GM18858 (cell line): ENCODE data around the gene CHSY1.
"Not testable (repeated sequence)": the region's sequence is repeated elsewhere in the genome, so short reads cannot be mapped to it uniquely, and the experiment has no call there.

ENCODE experiments used
- ATAC-seq: cut with Tn5 transposase; IDR thresholded peaks from one replicate; pipeline ENCODE4 v1.9.1; 2021; ENCODE audit not compliant: unreplicated experiment

The CHSY1 gene

GRCh38 chr15:101244889-101245668 is 6.8 kb downstream of the CHSY1 start:
- no peak for ATAC-seq

DNA sequence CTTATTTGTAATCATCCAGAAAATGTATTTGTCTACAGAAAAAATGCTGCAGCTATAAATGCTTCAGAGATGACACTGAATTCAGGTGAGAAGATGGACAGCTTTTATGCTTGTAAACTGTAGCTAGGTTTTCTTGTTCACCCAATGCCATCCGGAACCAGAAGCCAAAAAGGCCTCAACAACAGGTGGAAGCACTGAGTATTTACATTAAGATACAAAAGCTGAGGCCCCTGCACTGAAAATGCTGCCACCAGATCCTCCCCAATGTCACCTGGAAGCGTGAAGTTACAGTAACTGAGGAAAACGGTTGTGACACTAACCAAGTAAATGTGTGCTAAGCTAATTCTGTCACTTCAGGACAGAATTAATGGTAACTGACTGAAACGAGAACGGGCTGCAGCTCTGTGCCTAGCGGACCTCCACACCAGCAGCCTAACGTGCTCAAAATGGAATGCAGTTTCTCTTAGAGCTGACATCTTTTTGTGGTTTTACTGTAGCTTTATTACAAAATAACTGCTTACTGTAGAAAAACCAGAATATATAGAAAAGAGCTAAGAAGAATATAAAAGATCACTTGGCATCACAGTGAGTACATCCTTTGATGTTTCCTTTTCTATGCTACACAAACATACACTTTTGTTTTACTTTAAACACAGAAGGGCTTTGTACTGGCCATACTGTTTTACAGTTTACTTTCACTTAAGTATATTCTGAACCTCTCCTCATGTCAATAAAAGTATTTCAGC is 7.6 kb downstream of the CHSY1 start:
- no peak for ATAC-seq

DNA sequence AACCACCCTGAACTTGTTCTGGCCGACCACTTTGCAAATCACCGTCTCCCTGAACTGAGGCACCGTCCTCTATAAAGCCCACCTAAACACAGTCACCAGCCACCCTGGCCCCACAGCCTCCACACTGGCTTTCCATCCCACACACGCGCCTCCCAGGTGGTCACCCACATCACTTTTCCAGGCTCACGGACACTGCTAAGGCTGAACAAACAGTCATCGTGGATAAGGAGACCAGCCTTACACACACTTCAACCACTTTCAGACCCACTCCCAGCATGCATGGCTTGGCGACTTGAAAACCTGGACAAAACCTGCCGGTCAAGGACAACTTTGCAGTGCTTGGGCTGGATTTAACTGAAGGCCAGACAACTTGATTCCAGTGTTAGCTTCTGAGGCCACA is 8.4 kb downstream of the CHSY1 start:
- no peak for ATAC-seq

DNA sequence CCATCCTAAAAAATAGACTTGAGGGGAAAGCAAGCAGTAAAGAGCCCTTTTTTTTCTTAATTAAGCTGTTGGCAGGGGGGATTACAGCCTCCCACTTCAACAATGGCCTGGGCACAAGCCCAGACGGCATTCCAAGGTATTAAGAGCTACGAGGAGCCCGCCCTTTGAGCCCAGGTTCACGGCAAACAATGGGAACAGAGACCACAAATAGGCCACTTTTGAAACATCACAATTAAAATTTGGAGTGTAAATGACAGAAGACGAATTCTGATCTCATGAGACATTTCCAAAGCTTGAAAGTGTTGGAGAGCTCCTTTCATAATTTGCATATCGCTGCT is 8.9 kb downstream of the CHSY1 start:
- no peak for ATAC-seq

DNA sequence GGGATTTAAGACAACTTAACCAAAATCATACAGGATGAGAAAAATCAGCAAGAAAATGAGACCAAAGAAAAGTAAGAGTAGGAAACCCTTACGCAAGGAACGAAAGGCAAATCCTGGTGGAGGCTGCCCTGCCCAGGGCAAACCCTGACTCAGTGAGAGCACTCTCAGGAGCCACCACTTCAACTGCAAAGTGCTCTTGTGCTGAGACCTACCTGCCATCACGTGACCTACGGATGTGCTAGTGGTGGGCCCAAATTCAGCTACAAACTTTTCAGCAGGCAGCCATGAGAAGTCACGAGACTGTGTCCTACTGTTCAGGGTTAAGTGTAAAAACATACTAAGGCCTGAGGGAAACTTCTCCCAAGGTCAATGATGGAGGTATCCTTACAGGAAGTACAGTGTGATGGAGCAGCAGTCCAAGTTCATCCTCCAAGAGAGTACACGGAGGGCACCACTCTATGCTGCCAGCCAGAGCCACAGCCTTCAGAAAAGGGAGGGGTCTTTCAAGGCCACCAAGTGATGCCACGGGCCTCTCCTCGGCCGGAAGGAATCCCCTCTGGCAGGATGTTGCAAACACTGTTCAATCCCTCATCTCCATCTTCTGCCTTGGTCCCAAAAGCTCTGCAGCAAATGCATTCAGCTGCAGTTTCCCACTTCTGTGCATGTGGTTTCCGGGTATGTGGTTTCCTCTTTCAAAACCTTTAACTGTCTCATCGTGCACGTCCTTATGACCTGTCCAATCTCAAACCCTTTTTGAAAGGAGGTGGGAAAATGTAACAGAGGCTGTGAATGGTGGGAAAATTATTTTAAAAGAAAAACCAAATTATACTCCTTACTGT is 9.5 kb downstream of the CHSY1 start:
- ATAC-seq, result peak; percentile 70

GRCh38 chr15:101240358-101240757 is 11.5 kb downstream of the CHSY1 start:
- no peak for ATAC-seq

DNA sequence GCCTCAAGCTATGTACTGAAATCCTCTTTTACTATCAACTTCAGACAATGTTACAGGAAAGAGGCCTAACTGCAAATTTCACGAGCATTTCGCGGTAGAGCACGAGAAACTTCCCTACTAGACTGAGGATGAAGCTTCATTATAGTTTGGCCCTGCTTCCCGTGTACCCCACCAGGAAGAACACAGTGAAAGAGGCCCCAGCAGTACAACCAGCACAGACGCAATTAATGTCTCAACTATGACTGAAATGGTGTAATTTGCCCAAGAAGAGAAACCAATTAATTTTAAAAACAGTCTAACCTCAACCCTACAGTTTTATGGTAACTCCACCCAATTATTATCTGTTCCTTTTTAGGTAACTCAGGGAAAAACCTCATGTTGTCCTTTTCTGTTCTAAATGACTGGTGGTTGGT is 12.1 kb downstream of the CHSY1 start:
- no peak for ATAC-seq

- no peak for ATAC-seq
Observed at GRCh38 chr15:101237251-101237650, 14.6 kb downstream of the CHSY1 start.

DNA sequence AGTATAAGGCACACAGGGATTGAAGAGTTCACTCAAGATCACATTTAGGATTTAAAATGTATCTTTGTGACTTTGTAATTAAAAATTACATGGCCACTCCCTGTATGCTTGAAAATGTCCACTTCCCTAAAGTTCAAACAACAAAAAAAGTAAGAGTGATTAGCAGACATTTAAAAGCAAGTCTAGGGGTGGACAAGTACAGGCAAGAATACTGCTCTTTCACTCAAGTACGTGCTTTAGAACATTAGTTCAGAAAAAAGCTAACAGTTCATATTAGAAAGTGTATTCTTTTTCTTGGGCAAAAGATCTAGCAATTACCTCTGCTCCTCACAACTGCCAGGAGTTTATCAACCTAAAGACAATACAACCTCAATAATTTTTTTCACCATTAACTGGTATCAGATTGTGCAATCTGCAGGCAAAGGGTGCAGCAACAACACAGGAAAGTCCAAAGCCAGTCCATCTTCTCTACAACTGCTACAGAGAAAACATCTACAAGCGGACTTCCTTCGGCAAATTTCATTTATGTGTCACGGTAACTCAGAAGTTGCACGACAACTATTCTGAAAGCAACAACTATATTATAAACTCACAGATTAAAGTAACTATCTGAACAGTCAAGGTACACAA is 18.1 kb downstream of the CHSY1 start:
- ATAC-seq, result no peak

DNA sequence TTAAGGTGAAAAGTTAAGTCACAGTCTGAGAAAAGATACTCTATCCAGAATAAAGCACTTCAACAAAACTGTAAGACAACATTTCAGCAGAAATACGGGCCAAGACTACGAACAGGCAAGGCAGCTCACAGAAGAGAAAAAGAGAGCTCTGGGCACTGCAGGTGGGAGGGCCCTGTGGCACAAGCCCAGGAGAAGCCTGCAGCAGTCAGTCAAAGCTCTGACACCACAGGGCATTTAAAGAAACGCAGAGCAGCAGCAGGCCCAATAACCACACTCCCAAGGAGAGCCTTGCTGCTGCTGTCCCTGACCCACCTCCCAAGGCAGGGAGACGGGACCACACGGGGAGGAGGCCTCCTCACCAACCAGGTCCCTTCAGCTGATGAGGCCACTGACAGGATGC is 19.2 kb downstream of the CHSY1 start:
- no peak for ATAC-seq

GRCh38 chr15:101228313-101228712 is 23.5 kb downstream of the CHSY1 start:
- no peak for ATAC-seq

GRCh38 chr15:101225658-101226057 is 26.2 kb downstream of the CHSY1 start:
- ATAC-seq, result no peak

- ATAC-seq, result no peak
Observed at GRCh38 chr15:101221902-101222301, 29.9 kb downstream of the CHSY1 start.

DNA sequence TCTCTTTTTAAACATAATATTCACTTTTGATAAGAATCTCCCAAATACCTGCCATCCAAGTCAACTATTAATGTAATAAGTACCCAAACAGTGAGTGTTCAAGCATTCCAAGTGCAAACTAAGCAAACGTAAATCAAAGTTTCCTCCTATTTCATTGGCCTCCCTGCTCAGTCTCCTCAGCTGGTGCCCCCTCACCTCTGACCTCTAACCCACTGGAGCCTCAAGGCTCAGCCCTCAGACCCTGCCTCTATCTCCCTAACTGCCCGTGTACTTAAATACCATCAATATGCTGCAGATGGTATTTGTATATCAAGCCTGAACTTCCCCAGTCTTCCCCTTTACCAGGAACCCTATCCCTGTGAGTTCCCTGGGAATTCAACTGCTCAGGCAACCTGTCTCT is 31.8 kb downstream of the CHSY1 start:
- no peak for ATAC-seq

DNA sequence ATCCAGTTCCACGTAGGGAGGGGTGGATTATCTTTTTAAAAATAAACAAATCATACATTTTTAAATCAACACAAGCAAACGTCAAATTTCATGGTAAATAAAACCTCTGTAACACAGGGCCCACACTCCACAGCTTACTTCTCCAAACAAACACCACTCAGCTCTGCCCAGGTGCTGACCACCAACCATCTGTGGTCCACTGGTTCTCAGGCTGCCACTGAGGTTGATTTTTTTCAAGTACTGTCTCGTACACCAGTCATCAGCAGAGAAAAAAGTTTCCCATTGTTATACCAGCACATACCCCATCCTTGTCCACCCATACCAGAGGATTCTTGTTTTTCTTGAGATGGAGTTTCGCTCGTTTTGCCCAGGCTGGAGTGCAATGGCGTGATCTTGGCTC is 32.4 kb downstream of the CHSY1 start:
- no peak for ATAC-seq

DNA sequence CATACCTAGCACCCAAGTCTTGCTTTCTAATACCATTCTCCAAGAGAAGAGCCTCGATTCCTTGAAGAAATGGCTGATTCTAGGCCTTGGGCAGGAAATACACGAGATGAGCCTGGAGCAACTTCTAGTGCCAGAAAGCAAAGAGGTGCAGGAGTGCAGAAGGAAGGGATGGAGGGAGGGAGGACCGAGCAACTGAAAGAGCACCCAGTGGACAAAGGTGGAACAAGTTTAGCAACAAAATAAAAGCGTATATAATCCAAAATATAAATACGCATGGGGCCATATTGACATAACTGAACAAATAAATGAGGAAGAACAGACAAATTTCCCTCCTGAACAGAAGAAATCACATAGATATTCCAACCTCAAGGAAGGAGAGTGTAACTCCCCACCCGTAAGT is 34.4 kb downstream of the CHSY1 start:
- no peak for ATAC-seq

DNA sequence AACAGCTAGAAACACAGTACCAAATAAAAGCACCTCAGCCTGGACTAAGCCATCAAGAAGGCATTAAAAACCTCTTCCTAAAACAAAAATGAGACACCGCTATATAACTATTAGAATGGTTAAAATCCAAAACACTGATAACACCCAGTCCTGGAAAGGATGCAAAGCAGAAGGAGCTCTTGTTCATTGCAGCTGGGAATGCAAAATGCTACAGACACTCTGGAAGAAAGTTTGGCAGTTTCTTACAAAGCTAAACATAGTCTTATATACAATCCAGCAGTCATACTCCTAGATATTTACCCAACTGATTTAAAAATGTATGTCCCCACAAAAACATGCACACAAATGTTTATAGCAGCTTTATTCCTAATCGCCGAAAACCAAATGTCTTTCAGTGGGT is 35.7 kb downstream of the CHSY1 start:
- no peak for ATAC-seq

- ATAC-seq, result no peak
Observed at GRCh38 chr15:101215681-101216080, 36.2 kb downstream of the CHSY1 start.

DNA sequence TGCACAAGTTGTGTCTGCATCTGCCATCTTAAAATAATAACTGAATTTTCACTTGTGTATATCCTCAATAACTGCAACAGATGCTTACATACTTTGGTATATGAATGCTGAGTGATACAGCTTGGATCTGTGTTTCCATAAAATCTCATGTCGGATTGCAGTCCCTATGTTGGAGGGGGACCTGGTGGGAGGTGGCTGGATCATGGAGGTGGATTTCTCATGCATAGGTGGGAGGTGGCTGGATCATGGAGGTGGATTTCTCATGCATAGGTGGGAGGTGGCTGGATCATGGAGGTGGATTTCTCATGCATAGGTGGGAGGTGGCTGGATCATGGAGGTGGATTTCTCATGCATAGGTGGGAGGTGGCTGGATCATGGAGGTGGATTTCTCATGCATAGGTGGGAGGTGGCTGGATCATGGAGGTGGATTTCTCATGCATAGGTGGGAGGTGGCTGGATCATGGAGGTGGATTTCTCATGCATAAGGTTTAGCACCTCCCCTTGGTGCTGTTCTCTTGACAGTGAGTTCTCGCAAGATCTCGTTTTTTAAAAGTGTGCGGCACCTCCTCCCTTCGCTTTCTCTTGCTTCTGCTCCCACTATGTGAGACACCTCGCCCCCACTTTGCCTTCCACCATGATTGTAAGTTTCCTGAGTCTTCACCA is 37.3 kb downstream of the CHSY1 start:
- not testable (repeated sequence) for ATAC-seq

GRCh38 chr15:101213570-101213969 is 38.3 kb downstream of the CHSY1 start:
- no peak for ATAC-seq

GRCh38 chr15:101213147-101213546 is 38.7 kb downstream of the CHSY1 start:
- ATAC-seq, result no peak
